HG02885 (cell line): ENCODE results near the gene COQ10A.
"Not testable (repeated sequence)": the region's sequence is repeated elsewhere in the genome, so short reads cannot be mapped to it uniquely, and the experiment has no call there.

ENCODE experiments used
- ATAC-seq: cut with Tn5 transposase; IDR thresholded peaks from one replicate; pipeline ENCODE4 v1.9.1; 2021; ENCODE audit warnings: mild to moderate bottlenecking; ENCODE audit not compliant: unreplicated experiment, poor library complexity

COQ10A gene

DNA sequence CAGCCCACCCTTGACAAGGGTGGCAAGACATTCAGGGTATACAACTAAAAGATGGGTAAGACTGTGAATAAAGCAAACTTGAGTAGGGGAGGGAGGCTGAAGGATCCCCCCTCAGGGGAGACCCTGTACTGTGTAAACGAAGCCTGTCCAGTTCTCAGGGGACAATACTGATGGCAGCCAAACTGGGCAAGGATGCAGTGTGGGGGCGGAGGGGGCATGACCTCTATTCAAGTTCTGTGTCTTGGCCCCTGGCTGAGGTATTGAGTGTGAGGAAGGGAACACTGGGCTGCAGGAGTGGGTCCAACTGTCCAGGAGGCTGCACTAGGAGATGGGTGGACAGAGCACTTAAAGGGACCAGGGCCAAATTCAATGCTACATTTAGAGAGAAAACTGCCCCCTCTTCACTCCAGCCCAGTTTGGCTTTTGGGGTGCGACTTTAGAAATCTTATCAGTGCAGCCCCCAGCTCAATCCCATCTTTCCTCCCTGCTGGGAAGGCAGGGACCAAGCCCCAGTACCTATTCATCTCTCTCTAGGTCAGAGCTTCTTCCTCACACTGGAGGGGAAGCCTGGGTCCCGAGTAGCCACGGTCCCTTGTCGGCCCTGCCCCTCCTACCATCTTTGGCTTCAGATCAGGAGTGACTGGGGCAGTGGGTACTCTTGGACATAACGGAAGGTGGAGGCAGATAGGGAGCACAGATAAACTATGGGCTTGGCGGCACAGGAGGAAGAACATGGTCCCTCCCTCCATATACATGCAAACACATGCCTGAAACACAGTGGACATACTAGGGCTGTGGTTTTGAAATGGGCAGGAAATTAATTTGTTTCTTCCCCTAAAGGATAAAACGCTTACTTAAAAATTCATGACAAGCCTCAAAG is 25.1 kb upstream of the COQ10A start:
- no peak for ATAC-seq

DNA sequence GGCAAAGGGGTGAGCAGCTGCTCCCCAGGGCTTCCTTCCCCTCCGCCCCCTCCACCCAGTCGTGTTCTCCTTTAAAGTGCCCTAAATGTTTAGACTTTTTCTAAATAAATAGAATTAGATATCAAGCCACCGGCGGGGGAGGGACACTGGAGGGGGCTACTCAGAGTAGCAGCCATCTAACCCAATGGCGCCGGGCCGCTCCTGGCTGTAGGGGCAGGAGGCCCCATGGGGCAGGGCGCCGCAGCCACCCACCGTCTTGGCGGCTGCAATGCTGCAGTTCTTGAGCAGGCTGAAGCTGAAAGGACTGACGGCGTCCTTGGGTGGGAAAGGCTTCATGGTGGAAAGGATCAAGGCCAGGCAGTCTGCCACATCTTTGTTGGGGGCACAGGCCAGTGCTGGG is 23.8 kb upstream of the COQ10A start:
- ATAC-seq, result no peak

DNA sequence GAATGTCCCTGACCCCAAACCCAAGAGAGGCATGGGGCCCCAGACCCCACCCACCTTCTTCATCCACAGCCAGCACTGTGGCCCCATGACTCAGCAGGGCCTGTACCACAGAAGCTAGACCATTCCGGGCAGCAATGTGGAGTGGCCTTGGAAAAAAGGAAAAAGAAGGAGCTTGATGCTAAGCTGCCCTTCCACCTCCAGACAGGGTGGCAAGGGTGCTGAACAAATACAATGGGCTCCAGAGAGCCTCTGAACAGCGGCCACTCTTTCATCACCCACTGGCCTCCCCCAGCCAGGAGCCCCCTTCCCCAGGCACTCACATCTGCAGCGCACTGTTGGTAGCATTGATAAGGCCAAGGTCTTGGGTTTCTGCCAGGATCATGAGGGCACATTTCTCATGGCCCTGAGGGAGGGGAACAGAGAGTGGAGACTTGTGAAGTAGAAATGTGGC is 23.0 kb upstream of the COQ10A start:
- ATAC-seq, result no peak

DNA sequence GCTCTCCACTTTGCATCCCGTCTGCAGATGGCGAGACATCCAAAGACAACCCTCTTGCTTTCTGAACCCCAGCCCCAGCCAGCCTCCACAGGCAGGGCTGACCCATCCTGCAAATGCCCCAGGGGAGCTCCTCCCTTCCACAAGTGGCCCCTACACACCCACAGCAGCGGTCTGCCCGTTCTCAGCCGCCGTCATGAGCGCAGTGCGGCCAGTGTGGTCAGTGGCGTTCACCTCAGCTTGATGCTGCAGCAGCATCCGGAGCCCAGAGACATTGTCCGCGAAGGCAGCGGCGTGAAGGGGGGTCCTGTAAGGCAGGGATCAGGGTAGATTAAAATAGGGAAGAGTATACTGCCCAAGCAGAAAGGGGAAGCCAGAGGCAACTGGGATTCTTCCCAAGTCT is 22.2 kb upstream of the COQ10A start:
- no peak for ATAC-seq

DNA sequence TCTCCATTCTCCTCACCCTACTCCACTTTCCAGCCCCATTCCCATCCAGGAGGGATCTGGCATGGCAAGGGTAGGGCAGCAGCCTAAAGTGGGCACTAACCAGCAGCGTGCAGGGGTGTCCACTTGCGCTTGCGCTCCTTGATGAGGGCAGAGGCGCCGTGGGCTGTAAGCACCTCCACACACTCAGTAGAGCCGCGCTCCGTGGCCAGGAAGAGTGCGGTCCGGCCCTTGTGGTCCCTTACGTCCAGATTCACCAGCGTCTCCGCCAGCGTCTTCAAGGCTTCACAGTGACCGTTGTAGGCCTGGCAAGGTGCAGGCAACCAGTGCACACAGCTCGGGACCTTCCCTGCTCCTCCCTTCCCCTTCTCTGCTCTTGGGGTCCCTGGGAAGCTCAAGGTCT is 18.8 kb upstream of the COQ10A start:
- no peak for ATAC-seq

DNA sequence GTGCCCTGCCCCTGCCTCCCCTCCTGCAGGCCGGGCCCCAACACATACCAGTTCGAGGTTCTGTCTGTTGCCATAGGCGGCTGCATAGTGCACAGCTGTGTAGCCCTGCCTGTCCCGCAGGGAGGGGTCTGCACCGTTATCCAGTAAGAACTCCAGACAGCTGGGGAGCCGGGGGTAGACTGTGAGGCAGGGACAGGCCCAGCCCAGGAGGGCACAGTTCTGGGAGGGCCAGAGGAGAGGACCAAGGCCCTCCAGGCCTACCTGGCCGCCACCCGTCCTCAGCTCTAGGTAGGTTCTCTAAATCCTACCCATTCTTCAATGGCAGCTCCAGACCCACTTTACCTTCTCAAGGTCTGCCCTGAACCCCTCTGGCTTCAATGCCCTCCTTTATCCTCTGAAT is 18.0 kb upstream of the COQ10A start:
- no peak for ATAC-seq

DNA sequence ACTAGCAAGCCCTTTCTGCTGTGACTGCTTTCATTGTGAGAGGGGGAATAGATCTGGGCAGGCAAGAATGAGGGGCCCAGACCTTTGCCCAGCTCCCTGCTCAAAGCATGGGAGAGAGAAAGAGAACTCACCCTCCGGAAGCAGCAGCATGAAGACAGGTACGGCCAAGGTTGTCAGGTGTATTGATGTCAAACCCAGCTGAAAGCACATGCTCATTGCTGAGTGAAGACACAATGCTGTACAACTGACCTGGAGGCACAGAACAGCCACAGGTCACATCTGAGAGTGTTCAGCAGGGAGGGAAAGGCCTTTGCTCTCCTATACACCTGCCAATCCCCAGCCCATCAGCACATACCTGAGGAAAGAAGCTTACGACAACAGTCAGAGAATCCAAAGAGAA is 14.1 kb upstream of the COQ10A start:
- ATAC-seq, result no peak

DNA sequence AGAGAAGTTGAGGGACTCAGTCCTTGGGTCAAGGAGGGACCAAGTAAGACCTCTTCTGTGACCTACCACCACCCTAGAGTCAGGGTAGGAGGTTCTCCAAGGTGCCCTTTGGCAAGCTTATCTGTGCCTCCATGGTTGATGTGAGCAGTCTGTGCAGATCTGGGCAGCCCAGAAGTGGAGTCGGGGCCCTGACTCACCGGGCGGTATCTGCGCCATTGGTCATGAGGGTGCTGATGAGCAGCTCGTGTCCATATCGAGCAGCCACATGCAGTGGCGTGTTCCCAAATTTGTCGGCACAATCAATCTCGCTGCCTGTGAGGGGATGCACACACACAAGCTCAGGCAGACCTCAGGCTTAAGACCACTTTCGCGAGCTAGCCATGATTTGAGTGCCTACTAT is 13.7 kb upstream of the COQ10A start:
- ATAC-seq, result no peak

DNA sequence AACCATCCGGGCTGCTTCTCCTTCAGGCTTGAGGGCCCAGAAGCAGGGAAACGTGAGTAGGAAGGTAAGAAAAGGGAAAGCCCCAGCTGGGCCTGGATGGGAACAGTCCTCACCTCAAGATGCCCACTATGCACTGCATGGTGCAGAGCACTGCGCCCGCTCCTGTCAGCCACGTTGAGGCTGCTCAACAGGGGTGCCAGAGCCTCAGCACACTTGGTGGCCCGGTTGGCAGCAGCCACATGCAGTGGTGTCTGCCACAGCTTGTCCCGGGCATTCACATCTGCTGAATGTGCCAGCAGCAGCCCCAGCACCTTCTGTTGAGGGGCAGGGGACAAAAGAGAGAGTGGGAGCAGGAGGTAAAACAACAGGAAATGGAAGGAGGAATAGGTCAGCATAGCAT is 11.1 kb upstream of the COQ10A start:
- ATAC-seq, result no peak

DNA sequence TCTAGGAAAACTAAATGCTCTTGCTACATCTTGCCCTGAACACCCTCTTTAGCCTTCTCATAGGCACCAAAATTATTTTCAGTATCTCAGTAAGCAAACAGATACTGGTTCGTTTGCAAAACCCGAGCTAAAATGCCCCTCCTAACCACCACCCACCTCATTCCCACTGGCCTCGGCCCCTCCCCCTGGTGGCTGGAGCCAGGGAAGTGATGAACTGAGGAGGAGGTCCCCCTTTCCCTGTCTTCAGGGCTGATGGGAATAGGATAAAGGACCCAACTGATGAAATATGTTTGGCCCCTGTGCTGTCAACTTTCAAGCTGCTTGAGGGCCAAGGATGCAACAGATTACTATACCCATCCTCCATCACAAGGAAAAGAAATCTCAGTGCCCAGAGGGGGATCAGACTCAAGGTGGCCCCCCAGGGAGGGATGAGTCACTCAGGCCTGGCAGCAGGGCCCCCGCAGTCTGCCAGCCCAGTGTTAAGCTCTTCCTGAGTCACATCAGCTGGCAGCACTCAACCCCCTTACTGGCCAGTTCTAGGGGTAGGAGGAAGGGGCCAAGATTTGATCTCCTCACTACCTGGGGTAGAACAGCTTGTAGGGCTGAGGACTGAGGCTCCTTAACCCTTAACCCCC is 10.3 kb upstream of the COQ10A start:
- no peak for ATAC-seq

DNA sequence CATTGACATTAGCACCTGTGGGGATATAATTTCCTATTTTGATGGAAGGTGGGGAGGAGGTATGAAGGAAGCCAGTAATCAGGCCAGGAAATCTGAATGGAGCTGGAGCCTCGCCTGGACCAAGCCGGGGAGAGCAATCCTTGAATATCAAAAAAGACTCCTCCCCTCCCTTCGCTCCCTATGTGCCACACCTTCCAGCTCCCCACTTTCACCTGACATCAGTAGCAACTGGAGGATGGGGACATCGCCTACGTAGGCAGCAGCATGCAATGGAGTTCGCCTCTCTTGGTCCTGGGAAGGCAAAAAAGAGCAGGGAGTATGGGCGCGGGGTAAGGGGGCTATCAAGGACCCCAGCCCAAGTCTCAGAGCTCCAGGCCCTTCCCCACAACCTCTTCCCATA is 9.7 kb upstream of the COQ10A start:
- ATAC-seq, result no peak

DNA sequence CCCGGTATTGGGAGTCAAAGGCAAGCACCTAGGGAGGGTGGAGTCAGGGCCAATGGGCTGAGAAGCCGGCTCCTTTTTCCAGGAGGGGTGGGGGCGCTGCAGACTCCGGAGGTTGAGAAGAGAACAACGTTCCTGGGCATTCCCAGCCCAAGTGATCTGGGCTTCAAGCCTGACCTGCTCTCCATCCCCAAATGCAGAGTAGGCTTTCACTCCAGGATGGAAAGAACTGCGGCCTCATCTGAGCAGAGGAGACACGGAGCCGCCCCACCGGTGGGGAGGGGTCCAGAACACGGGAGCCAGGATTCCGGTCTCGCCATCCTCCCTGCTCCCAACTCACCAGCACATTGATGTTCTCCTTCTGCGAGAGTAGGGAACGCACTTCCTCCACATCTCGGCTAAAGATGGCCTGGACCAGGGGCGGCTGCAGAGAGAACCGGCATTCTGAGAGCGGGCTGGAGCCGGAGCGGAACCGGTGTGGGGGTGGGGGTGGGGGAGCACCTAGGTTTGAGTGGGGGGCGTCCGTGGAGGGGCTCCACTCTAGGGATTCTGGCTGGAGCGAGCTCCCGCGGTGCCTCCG is 9.2 kb upstream of the COQ10A start:
- ATAC-seq, result no peak

DNA sequence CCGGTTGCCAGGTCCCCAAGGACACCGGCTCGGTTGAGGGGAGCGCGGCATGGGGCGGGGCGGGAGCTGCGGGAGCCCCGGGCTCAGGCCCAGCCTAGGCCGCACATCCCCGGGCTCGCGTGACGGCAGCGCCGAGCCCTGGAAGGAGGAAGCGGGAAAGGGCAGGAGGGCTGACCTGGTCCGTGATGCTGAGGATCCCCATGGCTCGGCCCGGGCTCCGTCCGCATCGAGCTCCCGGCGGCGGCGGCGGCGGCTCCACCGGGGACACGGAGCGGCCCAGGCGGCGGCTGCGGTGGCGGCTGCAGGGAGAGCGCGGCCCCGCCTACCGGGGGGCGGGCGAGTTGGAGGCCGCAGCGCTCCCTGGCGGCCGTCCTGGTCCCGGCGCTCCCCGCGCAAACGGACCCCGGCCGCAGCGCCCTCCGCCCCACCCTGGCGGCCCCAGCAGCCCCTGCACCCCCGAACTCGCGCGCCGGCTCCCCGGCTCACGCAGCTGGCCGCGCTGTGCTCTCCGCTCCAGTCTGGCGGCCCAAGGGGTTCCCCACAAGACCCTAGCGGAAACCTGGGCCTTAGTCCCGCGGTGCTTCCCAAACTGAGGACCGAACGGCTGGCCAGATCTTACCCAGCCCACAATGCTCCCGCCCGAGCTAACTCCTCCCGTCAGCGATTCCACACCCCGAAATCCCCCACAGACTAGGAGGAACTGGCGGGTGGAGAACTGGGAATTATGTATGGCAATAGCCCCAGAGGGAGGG is 8.5 kb upstream of the COQ10A start, which contains the start of gene ANKRD52:
Gene ANKRD52 (minus strand): TSS at position 317 of the 752 bp plus-strand sequence. CDS start 115 bp downstream, at position 202.
- peak; percentile 91 for ATAC-seq

DNA sequence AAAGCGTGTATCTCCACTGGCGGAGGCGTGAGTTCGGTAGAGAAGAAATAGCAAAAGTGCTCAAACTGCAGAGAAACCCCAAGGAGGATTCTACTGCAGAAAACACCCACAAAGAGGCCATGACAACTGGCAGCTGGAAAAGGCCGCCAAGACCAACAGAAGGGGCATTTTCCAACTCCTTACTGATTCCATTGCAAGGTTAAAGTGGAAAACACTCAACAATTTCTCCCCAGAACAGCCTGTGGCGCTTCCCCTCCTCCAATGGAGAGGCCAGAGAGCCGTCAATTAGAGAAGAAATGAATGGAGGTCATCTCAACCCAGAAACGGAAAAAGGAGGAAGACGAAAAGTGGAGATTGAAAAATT is 7.9 kb upstream of the COQ10A start:
- no peak for ATAC-seq

DNA sequence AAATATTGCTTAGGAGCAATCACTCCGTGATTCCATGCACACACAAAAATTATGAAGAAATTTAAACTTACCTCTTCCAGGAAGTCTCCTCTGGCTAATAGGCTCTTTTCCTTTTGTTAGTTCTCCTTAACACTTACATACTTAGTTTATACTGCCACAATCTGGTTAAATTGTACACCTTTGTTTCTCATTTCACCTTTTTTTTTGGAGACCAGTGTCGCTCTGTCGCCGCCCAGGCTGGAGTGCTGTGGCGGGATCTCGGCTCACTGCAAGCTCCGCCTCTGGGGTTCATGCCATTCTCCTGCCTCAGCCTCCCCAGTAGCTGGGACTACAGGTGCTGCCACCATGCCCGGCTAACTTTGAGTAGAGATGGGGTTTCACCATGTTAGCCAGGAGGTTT is 6.4 kb upstream of the COQ10A start:
- no peak for ATAC-seq

DNA sequence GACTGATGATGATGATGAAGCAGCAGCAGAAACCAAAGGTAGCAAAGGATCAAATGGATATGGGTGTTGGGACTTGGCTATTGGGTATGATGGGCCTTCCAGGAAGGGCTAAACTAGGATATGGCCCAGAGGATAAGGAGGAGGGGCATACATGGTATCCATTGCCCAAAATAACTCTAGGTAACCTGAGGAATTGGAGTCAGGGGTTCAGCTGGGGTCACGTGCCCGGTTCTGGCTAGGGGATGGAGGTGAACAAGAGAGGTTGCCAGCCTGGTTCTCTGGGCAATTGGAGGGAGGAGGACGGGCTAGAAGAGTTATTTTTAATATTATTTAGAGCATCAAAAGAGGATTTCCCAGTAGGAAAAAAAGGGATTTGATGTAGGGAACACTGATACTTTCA is 5.8 kb upstream of the COQ10A start:
- ATAC-seq, result no peak

DNA sequence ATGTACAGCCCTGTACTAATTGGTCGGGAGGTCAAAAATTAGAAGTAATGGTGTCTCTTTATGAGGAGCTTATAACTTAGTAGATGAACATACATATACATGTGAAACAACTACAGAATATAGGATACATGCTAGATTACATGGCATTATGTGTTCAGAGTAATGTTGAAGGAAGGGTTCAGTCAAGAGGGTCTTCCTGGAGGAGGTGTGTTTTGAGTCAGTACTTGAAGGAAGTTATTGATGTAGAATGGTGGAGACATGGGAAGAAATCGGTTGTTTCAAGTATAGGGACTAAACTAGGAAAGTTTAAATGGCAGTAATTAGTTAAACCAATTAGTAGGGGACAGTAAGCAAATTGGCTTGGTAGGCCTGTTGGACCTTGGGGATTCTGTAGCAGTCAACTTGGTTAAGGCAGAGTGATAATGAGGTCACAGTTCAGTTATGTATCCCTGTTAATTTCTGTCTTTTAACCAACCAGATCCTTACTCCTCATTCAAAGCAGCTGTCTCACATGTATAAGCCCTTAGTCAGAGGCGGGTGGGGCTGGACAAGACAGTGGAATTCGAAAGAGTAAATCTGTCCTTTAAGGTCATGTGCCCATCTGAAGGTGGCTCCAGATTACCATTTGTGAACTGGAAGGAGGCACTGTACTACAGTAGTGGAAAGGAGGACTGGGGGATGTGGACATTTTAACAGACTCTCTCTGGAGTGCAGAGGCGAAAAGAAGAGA is 5.1 kb upstream of the COQ10A start:
- ATAC-seq, result no peak

DNA sequence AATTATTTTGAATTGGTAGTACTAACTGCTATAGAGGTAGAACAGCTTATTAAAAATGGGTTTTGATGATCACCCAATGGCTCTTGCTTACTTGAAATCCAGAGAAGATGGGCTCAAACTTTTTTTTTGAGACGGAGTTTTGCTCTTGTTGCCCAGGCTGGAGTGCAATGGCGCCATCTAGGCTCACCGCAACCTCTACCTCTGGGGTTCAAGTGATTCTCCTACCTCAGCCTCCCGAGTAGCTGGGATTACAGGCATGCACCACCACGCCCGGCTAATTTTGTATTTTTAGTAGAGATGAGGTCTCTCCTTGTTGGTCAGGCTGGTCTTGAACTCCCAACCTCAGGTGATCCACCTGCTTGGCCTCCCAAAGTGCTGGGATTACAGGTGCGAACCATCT is 3.8 kb upstream of the COQ10A start:
- ATAC-seq, result not testable (repeated sequence)

DNA sequence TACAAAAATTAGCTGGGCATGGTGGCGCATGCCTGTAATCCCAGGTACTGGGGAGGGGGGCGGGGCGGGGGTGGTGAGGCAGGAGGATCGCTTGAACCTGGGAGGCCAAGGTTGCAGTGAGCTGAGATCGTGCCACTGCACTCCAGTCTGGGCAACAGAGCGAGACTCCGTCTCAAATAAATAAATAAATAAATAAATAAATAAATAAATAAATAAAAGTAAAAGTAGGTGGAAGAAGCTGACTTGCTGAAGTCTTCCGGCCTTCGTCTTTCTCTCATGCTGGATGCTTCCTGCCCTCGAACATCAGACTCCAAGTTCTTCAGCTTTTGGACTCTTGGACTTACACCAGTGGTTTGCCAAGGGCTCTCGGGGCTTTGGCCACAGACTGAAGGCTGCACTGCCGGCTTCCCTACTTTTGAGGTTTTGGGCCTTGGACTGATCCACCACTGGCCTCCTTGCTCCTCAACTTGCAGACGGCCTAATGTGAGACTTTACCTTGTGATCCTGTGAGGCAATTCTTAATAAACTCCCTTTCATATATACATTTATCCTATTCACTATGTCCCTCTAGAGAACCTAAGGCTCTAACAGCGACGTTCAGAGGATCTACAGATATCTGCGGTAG is 562 bp upstream of the COQ10A start:
- not testable (repeated sequence) for ATAC-seq
